SH-SY5Y (cell line): ENCODE data around the gene SLC22A8.

Source experiments
- GATA2 ChIP-seq: IDR thresholded peaks from 2 replicates; pipeline ENCODE4 v1.6.1; 2011; ENCODE audit warnings: mild to moderate bottlenecking, low read depth, low read length
- GATA3 ChIP-seq: IDR thresholded peaks from 2 replicates; pipeline ENCODE4 v1.6.1; 2011; ENCODE audit warnings: low read depth, mild to moderate bottlenecking, low read length, moderate library complexity

GRCh38 chr11:63012430-63012829, 3.2 kb downstream of the SLC22A8 start:
- TF ChIP-seq GATA2 (no peak), GATA3 (no peak)
